GM08714 (cell line): ENCODE data around the gene REV3L.

Source experiments
- H3K4me3 ChIP-seq: fragments of 200-500 bp; sonication (Bioruptor generic); 2 replicates; pipeline ENCODE4 v1.5.1; 2014; ENCODE audit warnings: mild to moderate bottlenecking, low read length, inconsistent platforms
- ZNF274 ChIP-seq: IDR thresholded peaks from 2 replicates; pipeline ENCODE4 v1.6.1; 2012; ENCODE audit warnings: mild to moderate bottlenecking, low read depth, low read length

The REV3L gene, protein sequence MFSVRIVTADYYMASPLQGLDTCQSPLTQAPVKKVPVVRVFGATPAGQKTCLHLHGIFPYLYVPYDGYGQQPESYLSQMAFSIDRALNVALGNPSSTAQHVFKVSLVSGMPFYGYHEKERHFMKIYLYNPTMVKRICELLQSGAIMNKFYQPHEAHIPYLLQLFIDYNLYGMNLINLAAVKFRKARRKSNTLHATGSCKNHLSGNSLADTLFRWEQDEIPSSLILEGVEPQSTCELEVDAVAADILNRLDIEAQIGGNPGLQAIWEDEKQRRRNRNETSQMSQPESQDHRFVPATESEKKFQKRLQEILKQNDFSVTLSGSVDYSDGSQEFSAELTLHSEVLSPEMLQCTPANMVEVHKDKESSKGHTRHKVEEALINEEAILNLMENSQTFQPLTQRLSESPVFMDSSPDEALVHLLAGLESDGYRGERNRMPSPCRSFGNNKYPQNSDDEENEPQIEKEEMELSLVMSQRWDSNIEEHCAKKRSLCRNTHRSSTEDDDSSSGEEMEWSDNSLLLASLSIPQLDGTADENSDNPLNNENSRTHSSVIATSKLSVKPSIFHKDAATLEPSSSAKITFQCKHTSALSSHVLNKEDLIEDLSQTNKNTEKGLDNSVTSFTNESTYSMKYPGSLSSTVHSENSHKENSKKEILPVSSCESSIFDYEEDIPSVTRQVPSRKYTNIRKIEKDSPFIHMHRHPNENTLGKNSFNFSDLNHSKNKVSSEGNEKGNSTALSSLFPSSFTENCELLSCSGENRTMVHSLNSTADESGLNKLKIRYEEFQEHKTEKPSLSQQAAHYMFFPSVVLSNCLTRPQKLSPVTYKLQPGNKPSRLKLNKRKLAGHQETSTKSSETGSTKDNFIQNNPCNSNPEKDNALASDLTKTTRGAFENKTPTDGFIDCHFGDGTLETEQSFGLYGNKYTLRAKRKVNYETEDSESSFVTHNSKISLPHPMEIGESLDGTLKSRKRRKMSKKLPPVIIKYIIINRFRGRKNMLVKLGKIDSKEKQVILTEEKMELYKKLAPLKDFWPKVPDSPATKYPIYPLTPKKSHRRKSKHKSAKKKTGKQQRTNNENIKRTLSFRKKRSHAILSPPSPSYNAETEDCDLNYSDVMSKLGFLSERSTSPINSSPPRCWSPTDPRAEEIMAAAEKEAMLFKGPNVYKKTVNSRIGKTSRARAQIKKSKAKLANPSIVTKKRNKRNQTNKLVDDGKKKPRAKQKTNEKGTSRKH (N-terminal part only)

DNA sequence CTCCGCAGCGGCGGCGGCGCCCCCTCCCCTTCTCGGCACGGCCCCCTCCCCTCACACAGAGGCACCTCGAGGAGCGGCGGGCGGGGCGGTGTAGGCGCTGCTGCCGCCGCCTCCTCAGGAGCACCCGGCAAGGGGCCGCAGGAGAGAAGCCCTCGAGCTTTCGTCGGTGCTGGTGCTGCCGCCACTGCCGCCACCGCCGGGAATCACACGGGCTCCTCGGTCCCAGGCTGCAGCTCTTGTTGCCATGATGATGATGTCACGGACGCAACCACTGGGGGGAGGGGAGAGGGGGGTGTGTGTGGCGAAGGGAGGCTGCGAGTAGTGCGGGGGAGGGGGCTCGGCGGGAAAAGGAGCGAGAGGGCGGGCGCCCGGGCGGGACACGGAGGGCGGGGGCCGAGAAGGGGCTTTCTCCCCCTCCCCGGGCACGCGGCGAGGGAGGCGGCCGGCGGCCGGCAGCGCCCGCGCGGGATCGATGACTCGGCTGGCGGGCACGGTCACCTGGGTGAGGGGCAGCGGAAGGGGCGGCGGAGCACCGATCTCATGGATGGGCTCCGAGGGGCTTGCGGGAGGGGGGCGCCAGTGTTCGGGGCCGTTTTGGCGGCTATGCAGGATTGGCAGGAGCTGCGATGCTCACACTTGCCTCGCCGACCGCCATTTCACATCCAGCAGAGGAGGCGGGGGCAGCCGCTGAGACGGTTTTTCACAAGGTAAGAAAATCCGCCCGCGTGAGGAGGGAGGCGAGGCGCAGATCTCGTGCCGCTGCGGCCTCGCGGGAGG is at the start of gene REV3L:
Gene REV3L (minus strand): TSS at position 260 of the 777 bp plus-strand sequence. CDS start 330 bp downstream, outside the sequence.
- TF ChIP-seq ZNF274 = no peak
- peak within 1 kb of the TSS; percentile 81 for H3K4me3 ChIP-seq

DNA sequence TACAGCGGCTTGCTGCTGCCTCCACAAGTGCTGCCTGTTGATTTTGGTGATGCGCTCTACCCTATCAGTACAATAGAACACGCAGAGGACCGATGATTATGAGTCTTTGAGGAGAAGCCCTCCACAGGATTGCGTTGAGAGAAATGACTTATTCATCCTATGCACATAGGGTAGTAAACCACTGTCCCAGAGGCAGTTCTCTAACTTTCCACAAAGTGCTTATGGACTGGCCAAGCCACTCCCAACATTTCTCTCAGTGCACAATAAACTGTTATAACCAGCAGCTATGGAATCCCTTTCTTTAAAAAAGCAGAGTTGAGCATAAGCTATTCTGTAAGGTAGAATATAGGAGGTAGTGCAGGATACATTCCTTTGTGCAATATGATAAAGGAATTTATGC is 48.2 kb upstream of the REV3L start:
- no peak overlapping the region for H3K4me3 ChIP-seq
- TF ChIP-seq ZNF274 = no peak

DNA sequence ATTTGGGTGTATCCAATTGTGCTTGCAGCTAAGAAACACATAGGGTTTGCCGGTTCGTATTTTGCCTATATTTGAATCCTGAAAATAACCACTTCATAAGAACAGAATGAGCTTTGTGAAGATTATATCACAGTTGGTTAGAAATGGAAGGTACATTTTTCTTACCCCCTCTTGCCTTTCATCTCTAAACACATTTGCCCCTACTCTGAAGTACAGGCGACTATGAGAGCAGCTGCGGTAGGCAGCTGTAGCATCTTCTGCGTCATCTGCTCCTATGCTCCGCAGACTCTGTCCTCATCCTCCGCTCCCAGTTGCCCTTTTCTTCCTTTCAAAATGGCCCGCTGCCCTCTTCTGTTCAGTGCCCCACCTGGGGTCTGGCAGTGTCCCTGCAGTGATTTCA is 47.6 kb upstream of the REV3L start:
- H3K4me3 ChIP-seq = no peak overlapping the region
- no peak for TF ChIP-seq ZNF274

DNA sequence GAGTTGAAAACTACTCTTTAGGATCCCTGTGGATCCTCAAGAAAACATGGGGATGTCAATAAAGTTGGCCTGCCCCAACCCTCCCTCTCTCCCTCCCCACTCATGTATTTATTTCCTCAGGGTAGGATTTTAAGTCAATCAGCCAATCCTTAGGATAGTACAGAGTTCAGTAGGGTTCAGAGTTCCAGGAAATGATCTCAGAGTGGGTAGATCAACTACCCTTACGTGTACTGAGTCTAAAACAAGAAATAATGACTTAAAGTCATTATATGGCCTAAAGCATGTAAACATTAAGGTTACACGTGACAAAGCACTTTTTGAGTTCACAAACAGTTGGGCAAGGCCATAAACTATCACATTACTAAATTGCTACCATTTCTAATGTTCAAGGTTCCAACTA is 47.2 kb upstream of the REV3L start:
- H3K4me3 ChIP-seq = no peak overlapping the region
- no peak for TF ChIP-seq ZNF274

DNA sequence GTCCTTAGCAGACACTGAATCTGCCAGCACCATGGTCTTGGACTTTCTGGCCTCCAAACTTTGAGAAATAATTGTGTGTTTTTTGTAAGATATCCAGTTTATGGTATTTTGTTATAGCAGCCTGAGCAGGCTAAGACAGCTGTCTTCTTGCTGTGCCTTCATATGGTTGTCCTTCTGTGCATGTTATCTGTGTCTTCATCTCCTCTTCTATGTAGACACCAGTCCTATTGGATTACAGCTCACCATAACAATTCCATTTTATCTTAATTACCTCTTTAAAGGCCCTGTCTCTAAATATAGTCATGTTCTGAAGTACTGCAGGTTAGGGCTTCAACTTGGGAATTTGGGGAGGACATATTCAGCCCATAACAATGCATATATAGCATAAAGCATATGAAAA is 44.3 kb upstream of the REV3L start:
- TF ChIP-seq ZNF274 = no peak
- H3K4me3 ChIP-seq = no peak overlapping the region

DNA sequence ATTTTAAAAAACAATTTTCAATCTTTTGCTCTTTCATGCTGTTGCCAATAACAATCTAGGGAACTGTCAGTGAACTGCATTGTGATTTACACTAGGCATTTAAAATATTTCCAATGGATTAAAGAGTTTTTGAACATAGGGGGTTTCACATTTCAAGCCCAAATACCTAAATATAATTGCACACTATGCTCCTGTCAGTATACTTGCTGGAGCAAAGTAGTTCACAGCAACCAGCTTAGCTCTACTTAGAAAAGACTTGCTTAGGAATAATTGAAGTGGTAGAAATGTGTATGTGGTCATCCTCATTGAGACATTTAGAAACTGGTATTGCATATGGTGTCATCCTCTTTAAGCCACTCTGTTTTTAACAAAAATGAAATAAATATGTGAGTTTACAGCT is 41.7 kb upstream of the REV3L start:
- TF ChIP-seq ZNF274 = no peak
- H3K4me3 ChIP-seq = no peak overlapping the region

DNA sequence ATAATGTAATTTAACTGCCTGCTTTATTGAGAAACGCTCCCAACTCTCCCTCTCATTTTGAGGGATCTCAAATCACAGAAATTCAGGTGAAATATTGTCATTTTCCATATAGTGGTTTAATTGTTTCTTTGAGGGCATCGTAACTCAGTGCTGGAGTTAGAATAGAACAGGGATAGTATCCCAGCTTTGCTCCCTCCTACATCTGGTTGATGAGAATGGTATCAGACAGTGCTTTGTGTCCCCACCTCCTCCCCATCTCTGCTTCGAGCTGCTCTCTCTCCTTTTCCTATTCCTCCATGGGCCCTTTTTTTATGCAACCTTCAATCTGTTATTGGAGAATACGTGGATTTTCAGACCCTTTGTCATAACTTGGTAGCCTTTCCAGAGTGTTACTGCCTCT is 41.2 kb upstream of the REV3L start:
- no peak for TF ChIP-seq ZNF274
- H3K4me3 ChIP-seq = no peak overlapping the region

DNA sequence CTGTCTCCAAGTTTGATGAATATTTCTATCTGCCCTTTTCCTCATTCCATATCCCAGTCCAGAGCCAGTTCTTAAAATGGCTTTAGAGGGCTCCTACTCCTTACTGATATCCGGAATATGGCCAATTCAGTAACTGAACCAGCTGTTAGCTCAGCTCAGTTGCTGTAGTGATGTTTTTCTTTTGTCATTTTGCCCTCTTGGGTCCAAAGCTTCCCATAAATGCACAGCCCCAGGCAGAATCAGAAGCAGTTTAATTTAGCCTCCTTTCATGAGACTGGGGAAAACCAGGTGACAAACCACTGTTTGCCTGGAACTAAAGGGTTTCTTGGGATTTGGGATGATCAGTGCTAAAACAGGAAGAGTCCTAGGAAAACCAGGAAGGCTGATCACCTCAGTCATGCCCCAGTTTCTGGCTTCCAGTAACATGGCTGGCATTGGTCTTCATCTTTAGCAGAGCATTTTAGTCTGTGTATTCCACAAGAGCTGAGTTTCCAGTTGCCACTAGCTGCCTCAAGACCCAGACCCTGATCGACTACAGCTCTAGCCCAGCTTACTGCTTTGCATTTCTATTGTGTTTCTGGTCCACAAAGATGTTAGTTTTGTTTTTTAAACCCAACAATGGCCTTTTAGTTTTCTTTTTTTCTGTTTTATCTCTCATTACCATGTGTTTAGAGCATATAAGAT is 40.6 kb upstream of the REV3L start:
- no peak overlapping the region for H3K4me3 ChIP-seq
- TF ChIP-seq ZNF274 = no peak

DNA sequence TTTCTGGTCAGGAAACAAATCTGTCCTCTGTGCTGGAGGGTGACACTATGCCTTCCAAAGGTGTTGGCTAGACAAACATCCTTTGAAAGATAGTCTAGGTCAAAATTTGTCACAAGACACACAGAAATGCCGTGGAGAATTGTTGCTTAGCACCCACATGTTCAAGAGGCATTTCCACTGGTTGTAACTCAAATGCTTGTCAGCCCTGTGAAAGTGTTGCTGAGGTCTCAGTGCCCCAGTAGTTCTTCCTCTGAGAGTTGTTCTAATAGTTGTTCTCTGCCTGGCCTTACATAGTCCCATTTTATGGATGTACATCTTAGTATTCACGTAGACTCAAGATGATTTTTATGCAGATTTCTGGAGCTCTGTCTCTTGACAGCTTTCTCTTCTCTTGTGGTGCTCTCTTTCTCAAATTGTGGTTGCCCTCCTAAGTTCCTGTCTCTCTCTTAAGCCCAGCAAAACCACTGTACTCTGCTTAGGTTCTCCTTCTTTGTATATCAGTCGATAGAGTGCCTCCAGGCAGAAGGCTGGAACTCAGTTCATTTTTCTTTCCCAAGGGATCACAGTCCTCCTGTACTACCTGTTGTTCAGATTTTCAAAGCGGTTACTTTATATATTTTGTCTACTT is 39.5 kb upstream of the REV3L start:
- TF ChIP-seq ZNF274 = no peak
- no peak overlapping the region for H3K4me3 ChIP-seq

DNA sequence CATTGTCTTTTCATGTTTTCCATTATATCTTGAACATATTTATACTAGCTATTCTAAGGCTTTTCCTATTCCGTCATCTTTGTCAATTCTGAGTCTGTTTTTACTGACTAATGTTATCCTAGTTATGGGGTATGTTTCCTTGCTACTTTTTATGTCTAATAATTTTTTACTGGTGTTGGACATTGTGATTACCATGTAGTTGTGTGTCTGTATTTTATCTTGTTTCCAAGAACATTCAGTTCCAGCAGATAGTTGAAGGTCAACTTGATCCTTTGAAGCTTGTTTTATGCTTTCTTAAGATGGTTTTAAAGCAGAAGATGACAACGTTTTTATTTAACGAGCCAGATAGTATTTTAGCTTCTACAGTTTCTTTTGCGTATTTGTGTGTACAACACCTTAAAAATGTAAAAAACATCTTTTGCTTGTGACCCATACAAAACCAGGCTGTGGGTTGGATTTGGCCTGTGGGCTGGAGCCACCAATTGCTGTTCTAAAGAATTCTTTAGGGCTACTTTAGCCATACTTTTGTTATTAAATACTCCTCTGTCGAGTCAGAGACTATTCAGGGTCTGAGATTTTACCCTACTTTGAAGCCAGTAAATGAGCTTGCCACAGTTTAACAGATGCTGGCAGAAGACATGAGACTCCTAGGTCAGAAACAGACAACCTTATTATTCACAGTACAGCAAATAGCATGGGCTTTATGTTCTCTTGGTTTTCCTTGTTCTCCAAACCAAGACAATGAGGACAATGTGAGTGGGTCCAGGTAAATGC is 38.7 kb upstream of the REV3L start:
- no peak for TF ChIP-seq ZNF274
- no peak overlapping the region for H3K4me3 ChIP-seq

DNA sequence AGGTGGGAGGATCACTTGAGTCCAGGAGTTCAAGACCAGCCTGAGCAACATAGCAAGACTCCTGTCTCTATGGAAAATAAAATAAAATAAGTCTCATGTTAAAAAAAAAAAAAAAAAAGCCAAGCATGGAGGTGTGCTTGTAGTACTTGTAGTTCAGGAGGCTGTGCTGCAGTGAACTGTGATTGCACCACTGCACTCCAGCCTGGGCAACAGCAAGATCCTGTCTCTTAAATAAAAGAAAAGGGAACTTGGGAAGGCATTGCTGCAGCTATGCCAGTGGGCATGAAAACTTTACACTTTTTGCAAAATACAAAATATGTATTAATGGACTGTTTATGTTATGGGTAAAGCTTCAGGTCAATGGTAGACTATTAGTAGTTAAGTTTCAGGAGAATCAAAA is 37.5 kb upstream of the REV3L start:
- TF ChIP-seq ZNF274 = no peak
- no peak overlapping the region for H3K4me3 ChIP-seq

DNA sequence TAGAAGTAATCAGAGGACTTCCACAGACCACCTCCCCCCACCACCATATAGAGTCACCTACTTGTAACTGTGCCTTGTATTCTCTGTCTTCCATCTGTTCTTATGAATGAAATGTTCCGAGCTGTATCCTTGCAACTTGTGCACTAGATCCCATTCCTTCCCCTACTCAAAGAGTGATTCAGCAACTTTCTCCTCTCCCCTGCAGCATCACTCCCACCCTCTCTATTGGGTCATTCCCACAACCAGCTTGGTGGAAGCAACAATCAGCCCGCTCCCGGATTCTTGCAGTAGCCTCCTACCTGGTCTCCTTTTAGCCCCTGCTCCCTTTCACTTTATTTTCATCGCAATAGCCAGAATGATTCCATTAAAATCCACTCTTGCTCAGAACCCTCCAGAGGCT is 34.9 kb upstream of the REV3L start:
- TF ChIP-seq ZNF274 = no peak
- no peak overlapping the region for H3K4me3 ChIP-seq
